AG09309 (cell line): ENCODE results near the gene CHRNA4.
"Not testable (repeated sequence)": the region's sequence is repeated elsewhere in the genome, so short reads cannot be mapped to it uniquely, and the experiment has no call there.

Source experiments
- DNase-seq: peaks from one replicate; pipeline ENCODE4 v3.0.0-alpha.2; 2010; ENCODE audit warnings: low read depth
- H3K4me3 ChIP-seq: 2 replicates; pipeline ENCODE4 v1.5.1; 2011; ENCODE audit warnings: mild to moderate bottlenecking, low read depth, low read length, moderate library complexity; ENCODE audit not compliant: control insufficient read depth
- CTCF ChIP-seq: IDR thresholded peaks from 2 replicates; pipeline ENCODE4 v1.5.1; 2011; ENCODE audit warnings: mild to moderate bottlenecking, low read depth, low read length, inconsistent platforms; ENCODE audit not compliant: insufficient read depth, control insufficient read depth; ENCODE audit errors: missing control alignments

The CHRNA4 gene

GRCh38 chr20:63342561-63343459 lies 18.3 kb downstream of the CHRNA4 start:
- no peak for DNase-seq
- no peak for TF ChIP-seq CTCF
- no peak overlapping the region for H3K4me3 ChIP-seq

GRCh38 chr20:63340158-63340688 lies 20.9 kb downstream of the CHRNA4 start:
- not testable (repeated sequence) for H3K4me3 ChIP-seq, DNase-seq

GRCh38 chr20:63339154-63340094 lies 21.7 kb downstream of the CHRNA4 start:
- DNase-seq, H3K4me3 ChIP-seq: not testable (repeated sequence)

- TF ChIP-seq CTCF: no peak
- DNase-seq: no peak
- H3K4me3 ChIP-seq: no peak overlapping the region
These were observed 23.2 kb downstream of the CHRNA4 start for GRCh38 chr20:63337786-63338420.

GRCh38 chr20:63336232-63336752 lies 24.9 kb downstream of the CHRNA4 start:
- TF ChIP-seq CTCF: no peak
- no peak overlapping the region for H3K4me3 ChIP-seq
- no peak for DNase-seq

GRCh38 chr20:63335711-63336110 lies 25.4 kb downstream of the CHRNA4 start:
- TF ChIP-seq CTCF: no peak
- DNase-seq: no peak
- H3K4me3 ChIP-seq: no peak overlapping the region

- DNase-seq, H3K4me3 ChIP-seq: not testable (repeated sequence)
These were observed 26.1 kb downstream of the CHRNA4 start for GRCh38 chr20:63335060-63335459.

GRCh38 chr20:63334356-63334755 lies 26.8 kb downstream of the CHRNA4 start:
- no peak overlapping the region for H3K4me3 ChIP-seq
- no peak for TF ChIP-seq CTCF
- no peak for DNase-seq
